Mesendoderm (in vitro differentiated cells): ENCODE results near the gene IRAK3.
A peak's percentile ranks its signal among the peaks of the same experiment; 100 is the strongest.

ENCODE experiments used
- DNase-seq: peaks from one replicate; pipeline ENCODE4 v3.0.0; 2013
- H2AK5ac ChIP-seq: 2 replicates; pipeline ENCODE4 v1.6.1; 2013; ENCODE audit warnings: low read length, inconsistent platforms
- H2BK120ac ChIP-seq: 2 replicates; pipeline ENCODE4 v1.6.1; 2013; ENCODE audit warnings: low read depth, mild to moderate bottlenecking, low read length, moderate library complexity, mixed read lengths
- H2BK15ac ChIP-seq: replicated peaks from 2 replicates; pipeline ENCODE4 v1.6.1; 2013; ENCODE audit warnings: low read depth, mild to moderate bottlenecking, moderate library complexity
- H2BK5ac ChIP-seq: 2 replicates; pipeline ENCODE4 v1.6.1; 2013; ENCODE audit warnings: low read length, inconsistent platforms
- H3K18ac ChIP-seq: 2 replicates; pipeline ENCODE4 v1.6.1; 2013; ENCODE audit warnings: mild to moderate bottlenecking, low read length, mixed read lengths
- H3K23ac ChIP-seq: one replicate; pipeline ENCODE4 v1.6.1; 2013; ENCODE audit warnings: low read length
- H3K27ac ChIP-seq: 2 replicates; pipeline ENCODE4 v1.5.1; 2013; ENCODE audit warnings: low read depth, mild to moderate bottlenecking, inconsistent platforms, low read length, moderate library complexity
- H3K27me3 ChIP-seq: 2 replicates; pipeline ENCODE4 v1.6.1; 2013; ENCODE audit warnings: low read length, control low read depth, mild to moderate bottlenecking, inconsistent platforms; ENCODE audit not compliant: insufficient read depth, poor library complexity
- H3K36me3 ChIP-seq: 2 replicates; pipeline ENCODE4 v1.6.1; 2013; ENCODE audit warnings: low read length, inconsistent platforms; ENCODE audit not compliant: control insufficient read depth, insufficient read depth
- H3K4ac ChIP-seq: one replicate; pipeline ENCODE4 v1.6.1; 2013; ENCODE audit warnings: low read depth, mild to moderate bottlenecking, low read length, moderate library complexity
- H3K4me1 ChIP-seq: 2 replicates; pipeline ENCODE4 v1.6.1; 2013; ENCODE audit warnings: low read depth, low read length, inconsistent platforms; ENCODE audit not compliant: control insufficient read depth
- H3K4me2 ChIP-seq: 2 replicates; pipeline ENCODE4 v1.6.1; 2013; ENCODE audit warnings: low read length
- H3K4me3 ChIP-seq: 2 replicates; pipeline ENCODE4 v1.5.1; 2013; ENCODE audit warnings: mild to moderate bottlenecking, low read length
- H3K56ac ChIP-seq: one replicate; pipeline ENCODE4 v1.6.1; 2013; ENCODE audit warnings: low read length
- H3K79me1 ChIP-seq: 2 replicates; pipeline ENCODE4 v1.6.1; 2013; ENCODE audit warnings: low read length, inconsistent platforms
- H3K79me2 ChIP-seq: 2 replicates; pipeline ENCODE4 v1.6.1; 2013; ENCODE audit warnings: mild to moderate bottlenecking, low read length; ENCODE audit not compliant: control insufficient read depth, insufficient read depth
- H3K9ac ChIP-seq: 2 replicates; pipeline ENCODE4 v1.6.1; 2013; ENCODE audit warnings: low read length, inconsistent platforms
- H4K5ac ChIP-seq: one replicate; pipeline ENCODE4 v1.6.1; 2013; ENCODE audit warnings: low read length
- H4K8ac ChIP-seq: one replicate; pipeline ENCODE4 v1.6.1; 2013; ENCODE audit warnings: low read depth, mild to moderate bottlenecking, control low read depth, low read length, moderate library complexity
- WGBS: extraction: QIAGEN DNeasy Blood & Tissue Kit; methylation state at CpG from one replicate; pipeline ENCODE4 v1.1.7; 2013; ENCODE audit warnings: low lambda C conversion rate, missing lambda C conversion rate; ENCODE audit not compliant: insufficient coverage; ENCODE audit errors: extremely low coverage; 5-methylcytosine and 5-hydroxymethylcytosine counted together

The IRAK3 gene

DNA sequence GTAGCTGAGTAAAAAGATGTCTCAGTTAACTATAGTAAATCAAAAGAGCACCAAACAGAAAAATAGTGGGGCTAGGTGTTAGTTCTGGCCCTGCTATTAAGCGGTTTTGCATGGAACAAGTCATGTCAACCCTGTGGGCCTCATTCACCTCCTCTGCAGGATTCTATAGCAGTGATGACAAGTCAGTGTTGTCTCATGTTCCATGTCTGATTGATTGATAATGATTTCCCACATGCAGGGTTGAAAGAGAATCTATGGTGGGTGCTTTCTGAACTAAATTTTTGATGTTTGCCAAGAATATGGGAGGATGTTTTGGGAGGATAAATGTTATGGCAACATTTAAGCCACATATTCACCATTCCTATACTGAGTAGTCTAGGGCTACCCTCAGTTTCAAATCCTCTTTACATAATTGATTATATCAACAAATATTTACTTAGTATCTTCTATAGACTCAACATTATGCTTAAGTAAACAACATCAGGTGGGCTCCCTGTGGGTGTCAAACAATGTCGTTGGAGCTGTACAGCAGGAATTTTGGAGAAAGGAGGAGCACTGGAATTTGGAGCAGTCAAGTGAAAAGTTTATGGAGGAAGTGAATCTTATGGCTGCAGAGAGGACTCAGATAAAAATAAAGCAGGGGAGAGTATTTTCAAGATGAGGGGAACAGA lies 48.6 kb downstream of the IRAK3 start:
- Histone ChIP-seq H3K4me3 (no peak overlapping the region), H3K56ac (no peak overlapping the region), H2BK120ac (no peak overlapping the region), H3K18ac (no peak overlapping the region), H3K4ac (no peak overlapping the region), H2BK5ac (no peak overlapping the region), H3K79me1 (no peaks in the 10 kb centered on the region), H4K5ac (no peak overlapping the region), H3K9ac (no peak overlapping the region), H2BK15ac (no peak overlapping the region), H3K4me2 (no peak overlapping the region), H3K79me2 (no peaks in the 10 kb centered on the region), H3K36me3 (no peaks in the 10 kb centered on the region), H3K23ac (no peak overlapping the region), H2AK5ac (no peak overlapping the region), H3K27me3 (no peaks in the 10 kb centered on the region), H4K8ac (no peak overlapping the region), H3K27ac (no peak overlapping the region), H3K4me1 (peaks cover 20% of the 10 kb centered on the region)
- DNase-seq: no peak
- WGBS: no CpG with 5 or more reads among the region's 2 CpGs

DNA sequence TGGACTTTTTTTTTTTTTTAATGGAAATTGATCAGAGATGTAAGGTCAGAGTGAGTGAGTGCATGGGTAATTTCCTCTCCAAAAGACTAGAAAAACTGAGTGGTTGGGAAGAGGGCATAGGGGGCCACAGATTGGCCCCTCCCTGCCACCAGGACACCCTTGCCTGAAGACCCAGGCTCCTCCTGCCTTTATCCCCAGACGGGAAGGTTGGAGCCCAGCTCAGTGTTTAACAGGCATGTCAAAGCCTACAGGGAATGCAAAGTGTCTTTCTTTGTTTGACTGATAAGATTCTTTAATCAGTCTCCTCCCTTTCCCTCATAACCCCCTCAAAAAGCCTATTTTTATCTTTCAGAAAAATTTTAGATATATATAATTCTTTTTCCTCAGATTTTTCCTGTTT lies 50.3 kb downstream of the IRAK3 start:
- H3K56ac ChIP-seq: no peak overlapping the region
- no peak overlapping the region for H3K9ac ChIP-seq
- no peak overlapping the region for H3K4me3 ChIP-seq
- no peak overlapping the region for H3K18ac ChIP-seq
- no peaks in the 10 kb centered on the region for H3K36me3 ChIP-seq
- no peak overlapping the region for H2BK15ac ChIP-seq
- H3K27me3 ChIP-seq: no peaks in the 10 kb centered on the region
- H3K27ac ChIP-seq: no peak overlapping the region
- H2BK120ac ChIP-seq: no peak overlapping the region
- no peak overlapping the region for H3K4me2 ChIP-seq
- H4K8ac ChIP-seq: no peak overlapping the region
- H3K79me1 ChIP-seq: no peaks in the 10 kb centered on the region
- no peak overlapping the region for H3K4ac ChIP-seq
- H4K5ac ChIP-seq: no peak overlapping the region
- no CpG with 5 or more reads among the region's 1 CpG for WGBS
- H2AK5ac ChIP-seq: no peak overlapping the region
- H3K23ac ChIP-seq: no peak overlapping the region
- peaks cover 20% of the 10 kb centered on the region for H3K4me1 ChIP-seq
- H3K79me2 ChIP-seq: no peaks in the 10 kb centered on the region
- peak; percentile 65 for DNase-seq
- H2BK5ac ChIP-seq: no peak overlapping the region

DNA sequence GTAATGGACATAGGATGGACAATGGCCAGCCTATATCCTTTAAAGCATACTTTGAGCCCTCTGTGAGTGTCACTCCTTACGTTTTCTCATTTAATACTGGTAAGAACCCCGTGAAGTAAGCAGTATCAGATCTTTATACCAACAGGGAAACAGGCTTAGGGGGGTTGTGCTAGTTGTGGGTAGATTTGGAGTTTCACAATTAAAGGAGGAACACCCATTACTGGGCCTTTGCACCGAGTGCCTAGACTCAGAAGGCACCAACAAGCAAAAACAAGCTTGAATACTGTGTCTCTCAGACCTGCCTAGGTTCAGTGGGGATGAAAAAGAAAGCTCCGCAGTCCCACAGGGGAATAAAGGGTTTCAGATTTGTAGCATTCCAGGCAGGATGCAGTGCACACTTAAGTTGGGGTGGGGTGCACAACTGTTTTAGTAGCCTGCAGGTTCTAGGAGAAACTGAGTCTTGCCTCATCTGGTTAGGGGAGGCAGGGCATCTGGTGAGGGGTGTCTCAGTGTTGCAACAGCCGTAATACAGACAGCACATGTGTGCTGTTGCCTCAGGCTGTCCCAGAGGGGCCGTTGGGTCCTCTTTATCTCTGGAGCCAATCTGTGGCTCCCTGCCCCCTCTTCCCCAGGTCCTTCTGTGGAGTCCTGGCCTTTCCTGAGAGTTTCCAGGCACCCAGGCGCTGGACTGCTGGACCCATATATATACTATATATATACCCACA lies 51.2 kb downstream of the IRAK3 start:
- no peak overlapping the region for H2BK120ac ChIP-seq
- H3K23ac ChIP-seq: no peak overlapping the region
- no peak overlapping the region for H2AK5ac ChIP-seq
- no peak overlapping the region for H3K18ac ChIP-seq
- no CpG with 5 or more reads among the region's 7 CpGs for WGBS
- no peak overlapping the region for H3K27ac ChIP-seq
- peak overlapping the region; percentile 84 for H4K5ac ChIP-seq
- no peak overlapping the region for H3K9ac ChIP-seq
- H4K8ac ChIP-seq: no peak overlapping the region
- no peaks in the 10 kb centered on the region for H3K79me2 ChIP-seq
- no peaks in the 10 kb centered on the region for H3K27me3 ChIP-seq
- H2BK5ac ChIP-seq: no peak overlapping the region
- peak overlapping the region; percentile 54 for H3K56ac ChIP-seq
- H3K4me3 ChIP-seq: no peak overlapping the region
- no peaks in the 10 kb centered on the region for H3K36me3 ChIP-seq
- H3K4me1 ChIP-seq: peaks cover 20% of the 10 kb centered on the region
- no peaks in the 10 kb centered on the region for H3K79me1 ChIP-seq
- H2BK15ac ChIP-seq: no peak overlapping the region
- no peak for DNase-seq
- H3K4me2 ChIP-seq: no peak overlapping the region
- no peak overlapping the region for H3K4ac ChIP-seq

DNA sequence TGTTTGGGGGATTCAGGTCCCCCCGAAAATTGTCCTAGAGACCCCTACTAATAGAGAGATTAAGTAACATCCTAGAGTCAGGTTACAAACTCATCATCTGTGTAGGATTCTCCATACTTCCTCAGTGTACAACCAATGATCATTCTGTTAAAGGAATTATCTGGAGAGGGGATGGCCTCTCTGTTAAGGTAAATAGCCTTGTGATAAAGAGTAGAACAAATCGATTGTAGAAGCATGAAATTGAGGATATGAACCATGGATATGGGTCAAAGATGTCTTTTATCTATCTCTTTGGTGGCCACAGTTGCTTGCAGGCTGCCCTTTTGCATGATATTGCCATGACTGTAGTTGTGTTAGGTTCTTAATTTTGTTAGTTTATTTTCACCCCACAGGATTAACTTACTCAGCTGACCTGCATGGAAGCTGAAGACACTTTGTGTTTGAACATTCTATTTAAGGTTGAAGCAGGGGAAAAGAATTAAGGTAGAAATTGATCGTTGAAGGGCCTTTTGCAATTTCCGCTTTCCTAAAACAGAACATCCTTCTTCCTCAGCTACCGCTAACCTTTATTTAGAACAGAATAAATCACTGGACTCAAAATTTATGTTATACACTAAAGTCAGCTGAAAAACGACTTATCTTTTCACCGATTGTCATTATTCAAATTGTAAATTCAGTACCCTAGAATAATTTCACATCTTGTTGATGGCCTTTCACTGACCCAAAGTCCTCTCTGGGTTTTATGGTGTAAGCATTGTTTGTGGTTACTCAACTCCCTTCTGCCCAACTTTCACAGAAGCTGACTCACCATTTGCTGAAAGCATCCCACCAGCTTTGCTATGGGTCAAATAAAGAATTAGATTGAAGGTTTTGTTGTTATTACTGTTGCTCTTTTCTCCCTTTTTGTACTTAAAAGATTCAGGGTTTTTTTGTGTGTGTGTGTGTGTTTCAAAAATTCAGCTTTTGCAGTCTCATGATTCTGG lies 52.3 kb downstream of the IRAK3 start:
- Histone ChIP-seq H3K4me3 (no peak overlapping the region), H4K8ac (no peak overlapping the region), H3K27ac (no peak overlapping the region), H3K56ac (no peak overlapping the region), H3K4me2 (no peak overlapping the region), H2BK15ac (peak overlapping the region; percentile 85), H3K36me3 (no peaks in the 10 kb centered on the region), H3K23ac (no peak overlapping the region), H3K4me1 (peaks cover 20% of the 10 kb centered on the region), H3K79me2 (no peaks in the 10 kb centered on the region), H2AK5ac (no peak overlapping the region), H4K5ac (no peak overlapping the region), H3K4ac (no peak overlapping the region), H3K79me1 (no peaks in the 10 kb centered on the region), H3K18ac (no peak overlapping the region), H3K9ac (no peak overlapping the region), H2BK120ac (no peak overlapping the region), H3K27me3 (no peaks in the 10 kb centered on the region), H2BK5ac (no peak overlapping the region)
- no CpG with 5 or more reads among the region's 7 CpGs for WGBS
- DNase-seq: no peak

DNA sequence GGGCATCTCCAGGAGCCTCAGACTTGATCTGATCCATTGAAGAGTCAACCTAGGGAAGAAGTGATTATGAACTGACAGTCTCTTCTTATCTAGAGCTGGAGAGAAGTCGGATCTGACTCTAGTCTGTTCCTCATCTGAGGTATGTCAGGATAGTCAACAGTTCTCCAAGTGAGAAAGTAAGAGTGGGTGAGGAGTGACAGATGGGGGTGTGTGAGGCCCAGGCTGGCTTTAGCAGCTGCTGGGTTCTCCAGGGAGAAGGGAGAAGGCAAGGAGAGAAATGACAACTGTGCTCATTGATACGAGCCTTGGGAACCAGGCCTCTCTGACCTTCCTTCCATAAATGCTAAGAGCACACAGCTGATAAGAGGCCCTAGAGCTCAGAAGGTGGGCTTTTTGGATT lies 53.3 kb downstream of the IRAK3 start:
- H3K23ac ChIP-seq: no peak overlapping the region
- WGBS: no CpG with 5 or more reads among the region's 2 CpGs
- no peaks in the 10 kb centered on the region for H3K79me1 ChIP-seq
- H2BK120ac ChIP-seq: no peak overlapping the region
- peak overlapping the region; percentile 4 for H3K18ac ChIP-seq
- no peak overlapping the region for H3K9ac ChIP-seq
- peaks cover 14% of the 10 kb centered on the region for H3K4me1 ChIP-seq
- no peak for DNase-seq
- no peak overlapping the region for H2BK15ac ChIP-seq
- H3K56ac ChIP-seq: no peak overlapping the region
- no peak overlapping the region for H3K4ac ChIP-seq
- no peaks in the 10 kb centered on the region for H3K79me2 ChIP-seq
- no peaks in the 10 kb centered on the region for H3K27me3 ChIP-seq
- no peak overlapping the region for H2AK5ac ChIP-seq
- H4K5ac ChIP-seq: no peak overlapping the region
- no peak overlapping the region for H3K27ac ChIP-seq
- H2BK5ac ChIP-seq: no peak overlapping the region
- H3K36me3 ChIP-seq: no peaks in the 10 kb centered on the region
- H3K4me2 ChIP-seq: no peak overlapping the region
- H3K4me3 ChIP-seq: no peak overlapping the region
- H4K8ac ChIP-seq: peak overlapping the region; percentile 81
